GM21737 (cell line): ENCODE data around the gene PPEF2.

Experiments used
- ATAC-seq: cut with Tn5 transposase; IDR thresholded peaks from one replicate; pipeline ENCODE4 v1.9.1; 2021; ENCODE audit warnings: mild to moderate bottlenecking, moderate library complexity; ENCODE audit not compliant: unreplicated experiment

PPEF2 gene

DNA sequence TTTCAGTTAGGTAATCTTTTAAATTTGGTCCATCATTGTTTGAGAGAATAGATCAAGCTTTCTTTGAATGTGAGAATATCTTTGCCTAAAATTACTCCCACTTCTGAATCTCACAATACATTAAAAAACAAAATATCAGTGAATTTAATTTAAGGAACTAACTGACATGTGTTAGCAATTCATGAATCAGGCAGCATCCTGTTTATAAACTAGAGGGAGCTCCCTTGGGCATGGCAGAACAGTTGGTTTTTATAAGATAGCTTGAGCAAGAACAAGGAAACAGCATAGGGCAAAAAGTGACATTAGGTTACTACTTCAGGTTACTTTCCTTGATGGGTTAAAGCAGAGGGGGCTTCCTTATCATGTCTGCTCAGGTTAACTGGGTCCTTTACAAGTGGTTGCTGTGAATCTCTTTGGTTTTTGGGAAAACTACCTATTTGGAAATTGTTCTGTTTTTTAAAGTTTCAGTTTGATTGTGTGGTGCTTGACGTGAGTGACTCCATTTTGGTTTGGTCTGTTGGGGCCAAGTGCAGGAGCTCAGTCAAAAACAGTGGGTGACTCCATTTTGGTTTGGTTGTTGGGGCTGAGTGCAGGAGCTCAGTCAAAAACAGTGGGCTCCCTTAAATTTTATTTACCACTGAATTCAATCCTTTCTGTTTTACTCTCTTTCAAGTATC is 68.0 kb downstream of the PPEF2 start:
- no peak for ATAC-seq

DNA sequence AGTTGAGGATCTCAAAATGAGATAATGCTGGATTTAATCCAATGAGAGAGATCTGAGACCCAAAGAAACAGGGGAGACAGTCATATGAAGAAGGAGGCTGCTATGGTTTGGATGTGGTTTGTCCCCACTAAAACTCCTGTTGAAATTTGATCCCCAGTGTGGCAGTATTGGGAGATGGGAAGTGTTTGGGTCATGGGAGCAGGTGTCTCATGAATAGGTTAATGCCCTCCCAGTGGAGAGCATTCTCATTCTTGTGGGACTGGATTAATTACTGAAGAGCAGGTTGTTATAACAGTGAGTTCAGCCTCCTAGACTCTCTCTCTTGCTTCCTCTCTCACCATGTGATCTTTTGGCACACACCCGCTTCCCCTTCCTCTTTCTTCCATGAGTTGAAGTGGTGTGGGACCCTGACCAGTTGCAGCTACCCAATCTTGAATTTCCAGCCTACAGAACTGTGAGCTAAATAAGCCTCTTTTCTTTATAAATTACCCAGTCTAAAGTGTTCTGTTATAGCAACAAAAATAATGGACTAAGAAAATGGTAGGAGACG is 70.3 kb downstream of the PPEF2 start:
- no peak for ATAC-seq

DNA sequence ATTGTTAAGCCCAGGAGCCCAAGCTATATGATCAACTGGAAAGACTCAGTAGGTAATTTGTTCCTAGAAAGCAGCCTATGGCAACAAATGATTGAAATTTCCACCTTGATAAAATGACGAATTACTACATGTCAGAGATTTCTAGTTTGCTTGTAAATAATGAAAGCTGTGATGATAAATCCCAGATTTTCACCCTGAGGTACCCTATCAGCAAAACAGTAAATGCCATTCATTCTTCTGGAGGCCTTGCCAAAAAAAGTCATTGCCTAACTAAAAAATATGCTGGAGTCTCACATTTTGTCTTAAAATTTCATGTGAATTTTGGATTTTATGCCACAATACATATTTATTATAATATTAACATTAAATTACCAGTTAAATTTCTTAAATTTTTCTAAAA is 71.3 kb downstream of the PPEF2 start:
- ATAC-seq = no peak

DNA sequence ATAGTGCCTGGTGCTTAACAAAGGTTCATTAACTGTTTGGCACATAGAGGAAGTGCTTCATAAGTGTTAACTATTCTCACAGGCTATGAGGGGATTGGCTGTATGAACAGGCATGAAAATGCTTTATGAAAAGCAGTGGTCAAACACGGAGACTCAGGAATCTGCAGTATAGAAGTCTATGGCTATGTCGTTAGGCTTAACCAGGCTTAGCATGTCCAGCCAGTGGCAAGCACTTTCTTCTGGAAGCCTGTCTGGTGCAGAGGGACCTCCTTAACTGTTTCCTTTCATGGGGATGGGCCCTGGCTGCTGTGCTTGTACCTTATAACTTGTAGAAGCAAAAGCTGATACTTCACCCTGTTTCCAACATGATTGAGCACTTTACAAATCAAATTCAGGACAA is 78.4 kb downstream of the PPEF2 start:
- ATAC-seq = no peak

DNA sequence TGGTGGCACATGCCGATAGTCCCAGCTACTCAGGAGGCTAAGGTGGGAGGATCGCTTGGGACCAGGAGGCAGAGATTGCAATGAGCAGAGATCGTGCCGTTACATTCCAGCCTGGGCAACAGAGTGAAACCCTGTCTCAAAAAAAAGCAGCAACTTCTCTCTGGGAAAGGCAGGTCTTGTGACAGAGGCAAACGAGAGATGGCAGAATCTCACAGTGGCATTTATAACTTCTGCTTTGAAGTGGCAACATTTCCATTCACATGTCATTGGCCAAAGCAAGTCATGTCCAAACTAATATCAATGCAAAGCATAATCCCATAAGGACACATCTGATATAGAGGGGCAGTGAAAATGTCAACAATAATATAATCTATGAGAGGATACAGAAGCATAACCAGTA is 79.8 kb downstream of the PPEF2 start:
- no peak for ATAC-seq

DNA sequence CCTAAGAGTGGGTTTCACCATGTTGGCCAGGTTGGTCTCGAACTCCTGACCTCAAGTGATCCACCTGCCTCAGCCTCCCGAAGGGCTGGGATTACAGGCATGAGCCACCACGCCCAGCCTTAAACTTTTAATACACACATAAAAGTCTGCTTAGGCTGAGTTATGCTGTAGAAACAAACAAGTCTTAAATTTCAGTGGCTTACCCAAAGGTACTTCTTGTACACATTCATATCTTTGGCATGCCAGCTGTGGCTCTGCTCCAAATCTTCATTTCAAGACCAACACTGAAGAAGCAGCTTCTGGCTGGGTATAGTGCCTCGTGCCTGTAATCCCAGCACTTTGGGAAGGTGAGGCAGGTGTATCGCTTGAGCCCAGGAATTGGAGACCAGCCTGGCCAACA is 80.3 kb downstream of the PPEF2 start:
- ATAC-seq = no peak

DNA sequence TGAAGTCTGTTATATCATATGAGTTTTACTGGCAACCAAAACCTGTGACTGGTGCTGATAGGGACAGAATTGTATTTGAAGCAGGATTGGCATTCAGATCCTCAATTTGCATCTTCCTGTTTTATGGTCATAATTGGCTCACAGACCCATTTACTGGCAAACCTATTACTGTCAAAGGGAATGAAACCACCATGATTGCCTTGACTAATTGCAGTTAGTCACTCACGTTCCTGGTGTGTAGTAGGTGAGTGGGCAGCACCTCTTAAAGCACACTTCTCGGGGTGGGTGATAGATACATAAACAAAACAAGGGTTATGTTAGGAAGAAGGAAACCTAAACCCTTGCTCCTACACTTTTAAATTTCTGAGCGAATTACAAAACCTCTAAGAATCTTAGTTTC is 81.0 kb downstream of the PPEF2 start:
- ATAC-seq = no peak

DNA sequence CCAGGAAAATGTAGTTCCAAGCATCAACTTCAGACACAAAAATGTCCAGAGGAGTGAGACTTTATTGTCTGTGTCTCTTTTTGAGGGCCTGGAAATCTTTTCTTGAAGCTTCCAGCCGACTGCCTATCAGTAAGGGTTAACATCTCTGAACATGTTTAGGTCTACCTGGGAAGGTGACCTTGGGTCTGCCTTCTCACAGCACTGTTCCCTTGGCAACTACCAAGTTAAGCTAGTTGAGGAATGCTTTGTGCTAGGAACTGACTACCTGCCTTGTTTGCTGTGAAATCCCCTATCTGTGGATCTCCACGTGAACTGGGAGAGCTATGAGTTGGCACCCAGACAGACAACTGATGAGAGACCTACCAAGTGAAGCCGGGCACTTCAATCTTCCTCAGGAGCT is 81.6 kb downstream of the PPEF2 start:
- no peak for ATAC-seq

DNA sequence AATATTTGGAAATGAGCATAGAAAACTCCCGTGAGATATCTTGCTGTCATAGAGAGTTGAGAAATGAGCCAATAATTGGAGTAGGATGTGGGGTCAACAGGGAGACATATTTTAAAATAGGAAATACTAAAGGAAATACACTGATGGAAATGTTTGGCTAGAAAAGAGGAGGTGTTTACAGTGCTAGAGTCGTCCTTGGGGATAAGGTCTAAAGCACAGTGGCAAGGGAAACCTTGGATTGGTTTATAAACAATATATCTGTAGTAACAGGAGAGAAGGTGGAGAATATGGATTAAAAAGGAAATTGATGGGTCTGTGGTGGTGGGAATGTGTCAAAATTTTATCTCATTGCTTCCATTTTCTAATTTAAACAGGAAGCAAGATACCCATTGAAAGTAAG is 82.1 kb downstream of the PPEF2 start:
- no peak for ATAC-seq

DNA sequence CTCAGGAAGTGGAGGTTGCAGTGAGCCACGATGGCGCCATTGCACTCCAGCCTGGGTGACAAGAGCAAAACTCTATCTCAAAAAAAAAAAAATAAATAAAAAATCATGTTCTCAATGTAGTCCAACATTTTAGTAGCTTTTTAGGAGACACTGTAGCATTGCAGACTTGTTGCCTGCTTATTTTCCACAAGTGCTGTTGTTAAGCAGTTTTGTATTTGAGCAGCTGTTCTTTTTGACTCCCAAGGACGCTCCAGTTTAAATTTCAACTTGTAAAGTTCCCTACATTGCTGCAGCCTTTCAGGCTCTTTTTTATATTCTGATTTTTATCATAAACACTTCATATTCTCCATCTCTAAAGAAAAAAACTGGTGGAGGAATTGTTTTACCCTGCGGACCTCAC is 83.1 kb downstream of the PPEF2 start:
- ATAC-seq = no peak

DNA sequence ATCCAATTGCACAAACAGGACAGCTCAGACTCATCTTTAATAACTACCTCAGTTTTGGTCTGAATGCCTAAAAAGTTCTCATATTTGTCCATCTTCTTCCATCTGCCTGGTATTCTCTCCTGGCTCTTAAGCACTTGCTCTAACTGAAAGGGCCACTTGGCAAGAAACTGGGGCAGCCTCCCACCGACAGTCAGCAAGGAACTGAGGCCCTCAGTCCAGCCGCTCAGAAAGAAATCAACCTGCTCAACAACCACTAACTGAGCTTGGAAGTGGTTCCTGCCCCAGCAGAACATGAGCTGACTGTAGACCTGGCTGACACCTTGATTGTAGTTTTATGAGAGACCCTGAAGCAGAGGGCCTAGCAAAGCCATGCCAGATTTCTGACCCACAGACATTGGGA is 84.4 kb downstream of the PPEF2 start:
- ATAC-seq = no peak
